ENCODE data around the gene WWOX.
"Not testable (repeated sequence)": the region's sequence is repeated elsewhere in the genome, so short reads cannot be mapped to it uniquely, and the experiment has no call there.

The WWOX gene

DNA sequence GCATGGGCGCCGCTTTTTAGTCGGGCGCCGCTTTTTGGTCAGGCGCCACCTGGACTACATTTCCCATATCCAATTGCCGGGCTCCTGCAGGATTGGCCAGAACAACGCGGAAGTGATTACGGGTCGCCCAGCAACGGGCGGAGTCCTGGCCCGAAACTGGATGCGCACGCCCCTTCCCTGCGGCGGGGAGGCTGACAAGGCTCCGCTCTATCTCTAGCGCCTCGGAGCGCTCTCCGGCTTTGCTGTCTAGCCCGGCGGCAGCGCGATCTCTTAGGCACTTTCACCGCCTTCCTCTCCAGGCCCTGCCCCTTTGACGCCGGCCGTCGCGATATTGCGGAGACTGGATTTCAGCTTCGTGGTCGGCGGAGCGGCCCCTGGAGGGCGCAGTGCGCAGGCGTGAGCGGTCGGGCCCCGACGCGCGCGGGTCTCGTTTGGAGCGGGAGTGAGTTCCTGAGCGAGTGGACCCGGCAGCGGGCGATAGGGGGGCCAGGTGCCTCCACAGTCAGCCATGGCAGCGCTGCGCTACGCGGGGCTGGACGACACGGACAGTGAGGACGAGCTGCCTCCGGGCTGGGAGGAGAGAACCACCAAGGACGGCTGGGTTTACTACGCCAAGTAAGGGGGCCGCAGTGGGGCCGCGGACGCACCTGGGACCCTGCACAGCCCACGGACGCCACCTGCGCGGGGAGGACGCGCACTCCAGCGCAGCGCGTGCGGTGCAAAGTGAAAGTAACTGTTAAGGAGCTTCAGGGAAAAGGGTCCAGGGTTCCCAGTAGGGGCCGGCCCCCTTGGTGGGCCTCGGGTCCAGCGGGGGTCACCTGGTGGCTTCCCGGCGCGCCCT lies at the start of gene WWOX:
Gene WWOX, plus strand, starts transcription at position 384 of the 841 bp plus-strand sequence.
- peak; percentile 98 for DNase-seq (ENCODE audit: low read depth in 2 of 2)

- no peak for DNase-seq (ENCODE audit: low read depth in 2 of 2)
Observed at GRCh38 chr16:78050734-78051400, 48.6 kb upstream of the WWOX start.

GRCh38 chr16:78057803-78058564 lies 41.5 kb upstream of the WWOX start:
- no peak for DNase-seq (ENCODE audit: low read depth in 2 of 2)

DNA sequence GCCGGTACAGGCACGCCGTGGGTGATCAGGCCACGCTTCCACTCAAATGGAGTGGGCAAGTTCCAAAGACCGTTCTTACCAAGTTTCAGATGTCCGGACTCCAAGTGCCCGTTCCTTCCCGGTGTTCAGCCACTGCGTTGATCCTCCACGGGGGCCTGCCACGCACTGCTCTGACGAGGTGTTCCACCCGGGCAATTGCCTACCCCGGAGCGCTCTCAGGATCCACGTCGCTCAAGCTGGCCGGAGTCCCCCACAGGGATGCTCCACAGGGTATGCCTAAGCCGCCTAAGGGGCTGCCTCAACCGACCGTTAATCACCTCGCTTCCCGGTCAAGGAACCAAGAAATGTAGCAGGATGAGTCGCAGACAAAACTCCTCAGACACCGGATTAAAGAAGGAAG lies 39.6 kb upstream of the WWOX start:
- DNase-seq (ENCODE audit: low read depth in 2 of 2): not testable (repeated sequence)

DNA sequence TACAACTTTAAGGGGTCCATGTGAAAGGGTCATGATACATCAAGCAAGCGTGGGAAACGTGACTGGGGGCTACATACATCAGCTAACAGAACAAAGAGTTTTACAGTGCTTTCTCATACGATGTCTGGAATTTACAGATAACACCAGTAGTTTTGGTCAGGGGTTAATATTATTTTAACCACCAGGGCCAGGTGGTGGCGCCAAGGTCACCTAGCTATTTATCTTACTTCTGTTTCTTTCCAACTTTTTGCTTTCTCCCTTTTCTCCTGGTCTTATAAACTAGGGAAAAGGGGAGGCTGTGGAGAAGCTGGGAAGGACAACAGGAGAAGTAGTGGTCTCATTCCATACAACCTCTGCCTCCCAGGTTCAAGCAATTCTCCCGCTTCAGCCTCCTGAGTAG lies 39.2 kb upstream of the WWOX start:
- DNase-seq (ENCODE audit: low read depth in 2 of 2): no peak

DNA sequence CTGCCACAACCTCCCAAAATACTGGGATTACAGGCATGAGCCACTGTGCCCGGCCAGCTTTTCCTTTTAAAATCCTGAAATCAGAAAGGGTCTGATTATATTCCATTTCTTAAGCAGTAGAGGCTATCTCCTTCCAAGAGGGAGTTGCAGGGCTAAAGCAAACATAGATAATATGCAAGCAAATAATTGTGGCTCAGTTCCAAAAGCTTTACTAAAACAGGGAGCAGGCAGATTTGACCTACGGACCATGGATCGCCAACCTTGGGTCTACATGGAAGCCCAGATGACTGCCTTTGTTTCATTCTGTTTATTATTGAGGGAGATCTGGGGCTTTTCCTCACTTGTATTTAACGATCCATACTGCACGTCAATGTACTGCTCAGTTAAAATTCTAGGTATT lies 38.6 kb upstream of the WWOX start:
- no peak for DNase-seq (ENCODE audit: low read depth in 2 of 2)

- DNase-seq (ENCODE audit: low read depth in 2 of 2): no peak
Observed at GRCh38 chr16:78065319-78065718, 34.1 kb upstream of the WWOX start.

DNA sequence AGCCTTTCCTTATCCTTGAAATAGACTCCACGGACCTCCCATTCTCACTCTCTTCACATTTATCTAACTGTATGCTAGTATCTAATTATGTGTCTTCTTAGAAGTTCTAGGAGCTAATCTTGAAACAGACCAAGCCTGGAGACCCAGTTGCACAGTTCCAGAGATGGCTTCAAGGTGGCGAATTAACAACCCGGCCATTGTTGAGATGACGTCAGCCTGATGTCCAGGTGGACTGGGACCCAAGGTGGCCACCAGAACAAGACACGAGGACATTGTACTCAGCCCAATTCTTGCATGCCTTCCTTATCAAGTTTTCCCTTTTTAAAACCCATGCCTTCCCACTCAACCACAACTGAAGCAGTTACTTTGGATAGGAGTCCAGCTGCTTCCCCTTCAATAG lies 29.5 kb upstream of the WWOX start:
- no peak for DNase-seq (ENCODE audit: low read depth in 2 of 2)

DNA sequence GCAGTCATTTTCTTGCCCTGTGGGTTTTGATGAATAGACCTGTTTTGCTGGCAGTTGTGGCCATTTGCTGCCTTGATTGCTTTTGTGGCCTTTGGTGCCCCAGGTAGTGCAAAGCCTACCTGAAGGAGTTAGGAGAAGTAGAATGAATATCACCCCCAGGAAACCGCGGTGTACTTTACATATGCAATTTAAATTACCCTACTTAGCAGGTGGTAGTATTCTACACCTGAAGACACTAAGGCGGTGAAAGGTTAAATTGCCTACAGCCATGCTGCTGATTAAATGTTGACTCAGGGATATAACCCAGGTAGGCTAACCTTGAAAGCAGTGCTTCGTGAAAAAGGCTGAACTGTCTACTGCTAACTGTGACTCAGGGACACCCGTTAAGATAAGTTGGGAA lies 27.2 kb upstream of the WWOX start:
- no peak for DNase-seq (ENCODE audit: low read depth in 2 of 2)

GRCh38 chr16:78075800-78076199 lies 23.7 kb upstream of the WWOX start:
- DNase-seq (ENCODE audit: low read depth in 2 of 2): no peak

GRCh38 chr16:78081341-78081740 lies 18.1 kb upstream of the WWOX start:
- no peak for DNase-seq (ENCODE audit: low read depth in 2 of 2)

DNA sequence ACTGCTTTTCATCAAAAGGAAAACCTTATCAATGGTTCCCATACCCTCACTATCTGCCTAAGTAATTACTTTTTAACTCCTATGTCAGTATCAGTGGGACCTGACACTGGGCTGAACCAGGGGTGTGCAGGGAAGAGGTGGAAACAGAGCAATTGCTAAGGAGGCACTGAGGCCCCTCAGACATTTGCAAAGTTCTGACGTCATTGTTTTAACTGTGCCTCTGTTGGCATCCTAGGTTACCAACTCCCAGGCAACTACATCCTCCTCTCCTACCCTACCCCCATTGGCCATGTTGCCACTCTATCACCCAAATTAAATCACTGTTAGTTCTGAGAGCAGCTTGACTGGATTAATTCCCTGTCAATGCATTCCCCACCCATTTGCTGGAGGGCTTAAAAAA lies 8.0 kb upstream of the WWOX start:
- no peak for DNase-seq (ENCODE audit: low read depth in 2 of 2)

DNA sequence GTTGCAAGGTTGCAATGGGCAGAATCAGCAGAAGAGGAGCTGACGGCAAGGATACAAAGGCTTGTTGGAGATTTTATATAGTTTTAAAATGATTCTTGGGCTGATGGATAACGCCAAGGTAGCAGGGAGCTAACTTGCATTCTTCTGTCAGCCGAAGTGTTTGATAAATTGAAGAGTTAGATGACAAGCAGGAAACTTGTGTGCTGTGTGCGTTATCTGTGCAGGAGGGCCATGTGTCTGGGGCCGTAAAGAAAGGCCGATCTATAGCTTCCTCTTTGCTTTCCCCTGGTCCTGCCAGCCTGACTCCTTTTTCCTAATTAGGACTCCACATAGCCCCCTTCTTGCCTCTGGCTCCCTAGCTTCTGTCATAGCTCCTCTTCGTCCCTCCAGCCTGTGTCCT lies 6.7 kb upstream of the WWOX start:
- no peak for DNase-seq (ENCODE audit: low read depth in 2 of 2)

DNA sequence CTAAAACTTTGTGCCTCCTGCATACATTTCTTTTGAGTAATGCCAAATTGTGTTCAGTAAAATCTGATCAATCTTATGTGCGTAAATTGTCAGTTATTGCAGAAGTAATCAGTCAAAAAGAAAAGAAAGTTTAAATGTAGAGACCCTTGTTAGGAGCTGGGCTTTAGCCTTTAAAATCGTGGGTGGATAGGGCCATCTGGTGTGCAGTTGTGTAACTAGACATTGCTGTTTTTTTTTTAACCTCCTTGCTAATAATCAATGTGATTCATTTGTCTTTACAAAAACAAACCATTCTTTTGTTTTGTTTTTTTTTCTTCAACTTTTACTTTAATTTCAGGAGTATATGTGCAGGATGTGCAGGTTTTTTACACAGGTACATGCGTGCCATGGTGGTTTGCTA lies 5.3 kb upstream of the WWOX start:
- no peak for DNase-seq (ENCODE audit: low read depth in 2 of 2)

DNA sequence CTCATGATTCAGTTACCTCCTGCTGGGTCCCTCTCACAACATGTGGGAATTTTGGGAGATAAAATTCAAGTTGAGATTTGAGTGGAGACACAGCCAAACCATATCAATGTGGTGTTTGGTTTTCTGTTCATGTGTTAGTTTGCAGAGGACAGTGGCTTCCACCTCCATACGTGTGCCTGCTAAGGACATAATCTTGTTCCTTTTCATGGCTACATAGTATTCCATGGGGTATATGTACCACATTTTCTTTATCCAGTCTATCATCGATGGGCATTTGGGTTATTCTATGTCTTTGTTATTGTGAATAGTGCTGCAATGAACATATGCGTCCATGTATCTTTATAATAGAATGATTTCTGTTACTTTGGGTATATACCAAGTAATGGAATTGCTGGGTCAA lies 4.5 kb upstream of the WWOX start:
- no peak for DNase-seq (ENCODE audit: low read depth in 2 of 2)

DNA sequence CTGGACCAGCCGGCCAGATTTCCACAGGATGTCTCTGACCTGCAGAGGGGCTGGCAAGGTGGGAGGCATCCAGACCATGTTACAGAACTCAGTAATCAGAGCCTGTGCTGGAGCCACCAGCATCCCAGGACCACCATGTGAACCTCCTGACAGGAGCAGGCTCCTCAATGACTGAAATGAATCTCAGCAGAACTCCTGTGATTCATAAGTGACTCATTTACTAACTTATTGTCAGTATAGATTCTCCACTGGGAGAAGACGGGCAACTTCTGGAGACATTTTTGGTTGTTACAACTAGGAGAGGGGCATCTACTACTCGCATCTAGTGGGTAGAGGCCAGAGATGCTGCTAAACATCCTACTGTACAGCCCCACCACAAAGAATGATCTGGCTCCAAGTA lies 3.1 kb upstream of the WWOX start:
- DNase-seq (ENCODE audit: low read depth in 2 of 2): no peak

GRCh38 chr16:78097548-78097947 lies 1.9 kb upstream of the WWOX start:
- DNase-seq (ENCODE audit: low read depth in 2 of 2): no peak

GRCh38 chr16:78098087-78098486 lies 1.4 kb upstream of the WWOX start:
- DNase-seq (ENCODE audit: low read depth in 2 of 2): no peak

- no peak for DNase-seq (ENCODE audit: low read depth in 2 of 2)
Observed at GRCh38 chr16:78098595-78099270, 721 bp upstream of the WWOX start.

GRCh38 chr16:78100112-78100467 lies 636 bp downstream of the WWOX start:
- DNase-seq (ENCODE audit: low read depth in 2 of 2): peak in 1 of 2 experiments; percentile 15

DNA sequence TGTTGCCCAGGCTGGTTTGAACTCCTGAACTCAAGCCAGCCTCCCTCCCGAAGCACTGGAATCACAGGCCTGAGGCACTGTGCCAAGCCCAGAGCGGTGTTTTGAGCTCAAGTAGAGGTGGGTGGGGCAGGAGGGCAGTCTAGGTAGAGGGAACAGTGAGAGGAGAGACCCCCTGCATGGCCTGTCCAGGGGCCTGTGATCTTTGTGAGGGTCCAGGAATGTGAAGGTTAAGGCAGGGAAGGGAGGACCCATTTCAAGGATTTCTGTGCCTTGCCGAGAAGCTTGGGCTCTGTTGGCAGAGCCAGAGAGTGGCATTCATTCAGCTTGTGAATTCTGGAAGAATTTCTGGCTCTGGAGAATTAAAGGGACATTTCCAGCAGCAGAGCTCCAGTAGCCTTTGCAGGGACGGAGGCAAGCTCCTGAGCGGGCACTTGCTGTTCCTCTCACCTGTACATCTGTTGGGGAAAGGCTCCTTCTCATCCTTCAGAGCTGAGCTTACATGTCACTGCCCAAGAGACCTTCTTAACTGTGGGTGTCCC lies 2.7 kb downstream of the WWOX start:
- DNase-seq (ENCODE audit: low read depth in 2 of 2): no peak

DNA sequence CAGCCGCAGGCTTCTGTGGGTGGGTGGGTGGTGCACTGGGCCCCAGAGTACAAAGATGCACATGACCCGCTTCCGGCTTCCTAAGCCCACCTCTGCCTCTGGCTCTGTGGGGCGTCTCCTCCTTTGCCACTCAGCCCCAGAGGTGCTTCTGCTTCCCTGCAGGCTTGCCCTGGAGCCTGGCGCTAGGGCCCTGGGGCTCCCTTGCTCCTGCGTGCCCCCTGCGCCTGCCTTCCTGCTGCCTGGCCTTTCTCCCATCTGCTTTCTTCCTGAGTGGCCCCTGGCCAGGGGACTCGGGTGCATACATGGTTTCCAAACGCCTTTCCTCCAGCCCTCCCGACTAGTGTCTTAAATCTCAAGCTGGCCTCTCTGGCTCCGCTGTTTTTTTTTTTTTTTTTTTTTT lies 3.4 kb downstream of the WWOX start:
- DNase-seq (ENCODE audit: low read depth in 2 of 2): no peak
